Upper lobe of left lung (tissue), 6 donors: ENCODE results near the gene ENOX1. TPM values are rescaled to one million over a fixed set of nuclear protein-coding genes. Genes with fewer than 3 reads are reported as not detected.

Experiments
- ATAC-seq, 2 donors: fragments of 200-7000 bp; cut with Tn5 transposase; one replicate each; pipeline ENCODE4 v1.9.1; 2022; ENCODE audit warnings: mild to moderate bottlenecking in 2 of 2, moderate library complexity in 2 of 2; ENCODE audit not compliant: low FRiP score in 2 of 2
- DNase-seq, 2 donors: peaks; one replicate each; pipeline ENCODE4 v3.0.0-alpha.2; 2019 to 2020
- H3K27ac ChIP-seq, 4 donors: fragments of 200-600 bp; sonication (generic); one replicate each; pipeline ENCODE4 v1.5.1; 2016 to 2019
- H3K27me3 ChIP-seq, 4 donors: fragments of 200-600 bp; sonication (generic); one replicate each; pipeline ENCODE4 v1.5.1; 2017 to 2019
- H3K36me3 ChIP-seq, 4 donors: fragments of 200-600 bp; sonication (generic); one replicate each; pipeline ENCODE4 v1.5.1; 2016 to 2019
- H3K4me1 ChIP-seq, 4 donors: fragments of 200-600 bp; sonication (generic); one replicate each; pipeline ENCODE4 v1.5.1; 2018 to 2019
- H3K4me3 ChIP-seq, 4 donors: fragments of 200-600 bp; sonication (generic); one replicate each; pipeline ENCODE4 v1.5.1; 2017 to 2019; ENCODE audit warnings: mild to moderate bottlenecking in 2 of 4, moderate library complexity in 1 of 4
- H3K9me3 ChIP-seq, 4 donors: fragments of 200-600 bp; sonication (generic); one replicate each; pipeline ENCODE4 v1.5.1; 2018 to 2019
- EP300 ChIP-seq, 4 donors: sonication (generic); formaldehyde crosslinking; IDR thresholded peaks; one replicate each; pipeline ENCODE4 v1.5.1; 2017; ENCODE audit warnings: antibody characterized with exemption in 4 of 4, control low read depth in 2 of 4
- POLR2A ChIP-seq, 4 donors: fragments of 450-650 bp; IDR thresholded peaks; one replicate each; pipeline ENCODE4 v1.5.1; 2016 to 2017; ENCODE audit warnings: antibody characterized with exemption in 4 of 4, mild to moderate bottlenecking in 2 of 4
- POLR2AphosphoS5 ChIP-seq, 2 donors: sonication (generic); formaldehyde crosslinking; IDR thresholded peaks; one replicate each; pipeline ENCODE4 v1.5.1; 2017; ENCODE audit warnings: antibody characterized with exemption in 2 of 2
- WGBS, 2 donors: methylation state at CpG; one replicate each; pipeline ENCODE4 v1.1.5; 2017 to 2018; 5-methylcytosine and 5-hydroxymethylcytosine counted together
- total RNA-seq, 6 donors: library from RNA; depleted of rRNA in 4 of 6; stranded (reverse); fragments of >200 nt in 4 of 6; gene quantifications; one replicate each; pipeline versions ENCODE4 v1.1.0 to v1.2.1, GENCODE V29; 2016 to 2021
- TF ChIP-seq, protein P1 (sequence below), 6 experiments: fragments of 450-650 bp in 4 of 6; fragments of 200-600 bp in 2 of 6; sonication (generic) in 2 of 6; IDR thresholded peaks; one replicate each; pipeline ENCODE4 v1.5.1; 2016 to 2019; ENCODE audit warnings: antibody characterized with exemption in 6 of 6
- donor health status: DM: no; HTN: no; CAD: no; lungs with moderate emphysema.
- donor health status: DM: no; HTN: yes; CAD: no; lungs with severe emphysema.

Gene ENOX1
- total RNA-seq, 6 donors from 2014 or later: 0.20 to 1.0 (median 0.46) TPM; not detected in 2

- TF ChIP-seq POLR2AphosphoS5 (IDR thresholded peaks at IDR 0.05): no peak
- no peak for TF ChIP-seq POLR2A (IDR thresholded peaks at IDR 0.05)
- TF ChIP-seq, protein P1, sequence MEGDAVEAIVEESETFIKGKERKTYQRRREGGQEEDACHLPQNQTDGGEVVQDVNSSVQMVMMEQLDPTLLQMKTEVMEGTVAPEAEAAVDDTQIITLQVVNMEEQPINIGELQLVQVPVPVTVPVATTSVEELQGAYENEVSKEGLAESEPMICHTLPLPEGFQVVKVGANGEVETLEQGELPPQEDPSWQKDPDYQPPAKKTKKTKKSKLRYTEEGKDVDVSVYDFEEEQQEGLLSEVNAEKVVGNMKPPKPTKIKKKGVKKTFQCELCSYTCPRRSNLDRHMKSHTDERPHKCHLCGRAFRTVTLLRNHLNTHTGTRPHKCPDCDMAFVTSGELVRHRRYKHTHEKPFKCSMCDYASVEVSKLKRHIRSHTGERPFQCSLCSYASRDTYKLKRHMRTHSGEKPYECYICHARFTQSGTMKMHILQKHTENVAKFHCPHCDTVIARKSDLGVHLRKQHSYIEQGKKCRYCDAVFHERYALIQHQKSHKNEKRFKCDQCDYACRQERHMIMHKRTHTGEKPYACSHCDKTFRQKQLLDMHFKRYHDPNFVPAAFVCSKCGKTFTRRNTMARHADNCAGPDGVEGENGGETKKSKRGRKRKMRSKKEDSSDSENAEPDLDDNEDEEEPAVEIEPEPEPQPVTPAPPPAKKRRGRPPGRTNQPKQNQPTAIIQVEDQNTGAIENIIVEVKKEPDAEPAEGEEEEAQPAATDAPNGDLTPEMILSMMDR (IDR thresholded peaks at IDR 0.05): no peak
- TF ChIP-seq EP300 (IDR thresholded peaks at IDR 0.05): no peak
- Histone ChIP-seq H3K36me3 (no peaks in the 10 kb centered on the region), H3K27me3 (no peaks in the 10 kb centered on the region), H3K4me1 (peaks cover 0 to 9% (median 3%) of the 10 kb centered on the region in 4 donors), H3K4me3 (no peak overlapping the region), H3K27ac (no peak overlapping the region), H3K9me3 (no peaks in the 10 kb centered on the region)
- ATAC-seq (no peak), DNase-seq (no peak)
- WGBS, 2 donors: 67 to 73% methylated on average over 9 of the region's 9 CpGs
Measured at GRCh38 chr13:43266936-43267615, 519.7 kb downstream of the ENOX1 start.

- peaks cover 0 to 9% (median 3%) of the 10 kb centered on the region in 4 donors for H3K4me1 ChIP-seq
- H3K36me3 ChIP-seq: no peaks in the 10 kb centered on the region
- no peak overlapping the region for H3K4me3 ChIP-seq
- no peaks in the 10 kb centered on the region for H3K27me3 ChIP-seq
- TF ChIP-seq, protein P1 (IDR thresholded peaks at IDR 0.05): no peak
- TF ChIP-seq POLR2AphosphoS5 (IDR thresholded peaks at IDR 0.05): no peak
- no peak for TF ChIP-seq EP300 (IDR thresholded peaks at IDR 0.05)
- TF ChIP-seq POLR2A (IDR thresholded peaks at IDR 0.05): no peak
- ATAC-seq (no peak), DNase-seq (no peak)
- 56 to 58% methylated on average over 4 of the region's 4 CpGs for WGBS, 2 donors
- H3K27ac ChIP-seq: no peak overlapping the region
- H3K9me3 ChIP-seq: no peaks in the 10 kb centered on the region
Measured at GRCh38 chr13:43265028-43265427, 521.7 kb downstream of the ENOX1 start.

GRCh38 chr13:43264458-43264857 lies 522.3 kb downstream of the ENOX1 start:
- H3K9me3 ChIP-seq: no peaks in the 10 kb centered on the region
- no peak for DNase-seq
- 91 to 92% methylated on average over 1 of the region's 1 CpG for WGBS, 2 donors
- H3K36me3 ChIP-seq: no peaks in the 10 kb centered on the region
- H3K4me3 ChIP-seq: no peak overlapping the region
- H3K4me1 ChIP-seq: peaks cover 0 to 9% (median under 1%) of the 10 kb centered on the region in 4 donors
- TF ChIP-seq EP300 (IDR thresholded peaks at IDR 0.05) (no peak), POLR2A (IDR thresholded peaks at IDR 0.05) (no peak), POLR2AphosphoS5 (IDR thresholded peaks at IDR 0.05) (no peak)
- TF ChIP-seq, protein P1 (IDR thresholded peaks at IDR 0.05): no peak
- ATAC-seq: no peak
- H3K27ac ChIP-seq: no peak overlapping the region
- H3K27me3 ChIP-seq: no peaks in the 10 kb centered on the region

- 87 to 88% methylated on average over 2 of the region's 2 CpGs for WGBS, 2 donors
- no peaks in the 10 kb centered on the region for H3K4me1 ChIP-seq
- H3K27ac ChIP-seq: no peak overlapping the region
- no peak for TF ChIP-seq EP300 (IDR thresholded peaks at IDR 0.05)
- TF ChIP-seq, protein P1 (IDR thresholded peaks at IDR 0.05): no peak
- no peak for TF ChIP-seq POLR2A (IDR thresholded peaks at IDR 0.05)
- no peak for TF ChIP-seq POLR2AphosphoS5 (IDR thresholded peaks at IDR 0.05)
- no peaks in the 10 kb centered on the region for H3K36me3 ChIP-seq
- ATAC-seq: no peak
- no peaks in the 10 kb centered on the region for H3K27me3 ChIP-seq
- DNase-seq: no peak
- H3K4me3 ChIP-seq: no peak overlapping the region
- no peaks in the 10 kb centered on the region for H3K9me3 ChIP-seq
Measured at GRCh38 chr13:43263047-43263446, 523.7 kb downstream of the ENOX1 start.

DNA sequence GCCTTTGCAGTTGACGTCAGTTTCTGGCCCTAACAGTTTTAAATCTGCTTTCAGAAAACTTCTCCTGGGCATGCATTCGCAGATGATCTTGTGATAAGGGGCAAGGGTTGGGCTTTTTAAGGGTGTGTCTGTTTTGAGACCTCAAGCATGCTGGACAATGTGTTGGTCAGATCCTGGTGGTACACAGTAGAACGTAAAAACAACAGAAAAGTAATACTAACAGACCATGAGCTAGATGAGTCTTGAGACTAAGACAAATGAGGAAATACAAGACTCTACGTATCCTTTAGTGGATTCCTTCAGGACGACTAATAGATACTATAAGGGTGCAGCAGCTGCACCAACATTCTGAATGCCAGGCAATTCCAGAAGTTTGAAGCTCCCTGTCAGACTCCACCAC lies 525.8 kb downstream of the ENOX1 start:
- ATAC-seq (no peak), DNase-seq (no peak)
- no peaks in the 10 kb centered on the region for H3K36me3 ChIP-seq
- H3K27me3 ChIP-seq: no peaks in the 10 kb centered on the region
- H3K4me3 ChIP-seq: no peak overlapping the region
- H3K4me1 ChIP-seq: no peaks in the 10 kb centered on the region
- no peak overlapping the region for H3K27ac ChIP-seq
- 79 to 87% methylated on average over 5 of the region's 5 CpGs for WGBS, 2 donors
- TF ChIP-seq, protein P1 (IDR thresholded peaks at IDR 0.05): no peak
- TF ChIP-seq POLR2A (IDR thresholded peaks at IDR 0.05): no peak
- no peak for TF ChIP-seq EP300 (IDR thresholded peaks at IDR 0.05)
- TF ChIP-seq POLR2AphosphoS5 (IDR thresholded peaks at IDR 0.05): no peak
- no peaks in the 10 kb centered on the region for H3K9me3 ChIP-seq
